H1 (cell line): Measurements from ENCODE around the gene CD40LG. TPM values are rescaled to one million over a fixed set of nuclear protein-coding genes. Genes with fewer than 3 reads are reported as not detected.

Experiments used
- CTCF ChIA-PET: fragments of 300-600 bp; sonication (Branson Sonifier 250); formaldehyde crosslinking; loops from one replicate; lab custom pipeline; 2021; ENCODE audit not compliant: partially characterized antibody; lab: Charles Lee
- POLR2A ChIA-PET: fragments of 300-600 bp; sonication (Branson Sonifier 250); formaldehyde crosslinking; loops from one replicate; lab custom pipeline; 2021; ENCODE audit warnings: inconsistent platforms; ENCODE audit not compliant: partially characterized antibody; lab: Charles Lee
- DNase-seq, 2 experiments: peaks; one replicate each; pipeline versions ENCODE4 v3.0.0 to v3.0.0-alpha.2; 2010 to 2022; ENCODE audit warnings: low spot score in 2 of 2, low read depth in 1 of 2, mixed read lengths in 1 of 2
- FAIRE-seq: peaks from 2 replicates; lab custom pipeline; 2011; peaks lifted over from hg19 to GRCh38; lab: Jason Lieb, UNC
- H2AFZ ChIP-seq: 2 replicates; pipeline ENCODE4 v1.8.1; 2012; ENCODE audit warnings: low read length, inconsistent platforms
- H2AK5ac ChIP-seq: 2 replicates; pipeline ENCODE4 v1.6.1; 2013; ENCODE audit warnings: low read depth, low read length
- H2BK120ac ChIP-seq: replicated peaks from 2 replicates; pipeline ENCODE3; 2013; ENCODE audit warnings: low read depth, low read length, inconsistent platforms
- H2BK12ac ChIP-seq: 2 replicates; pipeline ENCODE4 v1.6.1; 2013; ENCODE audit warnings: low read depth, low read length
- H2BK15ac ChIP-seq: 2 replicates; pipeline ENCODE4 v1.6.1; 2013; ENCODE audit warnings: low read length
- H2BK20ac ChIP-seq: 2 replicates; pipeline ENCODE4 v1.6.1; 2013; ENCODE audit warnings: low read length
- H2BK5ac ChIP-seq: 2 replicates; pipeline ENCODE4 v1.6.1; 2013; ENCODE audit warnings: low read depth, low read length
- H3K14ac ChIP-seq: 2 replicates; pipeline ENCODE4 v1.6.1; 2013; ENCODE audit warnings: inconsistent platforms; ENCODE audit not compliant: insufficient read length
- H3K18ac ChIP-seq: 2 replicates; pipeline ENCODE4 v1.6.1; 2013; ENCODE audit warnings: low read length; ENCODE audit errors: extremely low read depth
- H3K23ac ChIP-seq: 2 replicates; pipeline ENCODE4 v1.6.1; 2013; ENCODE audit warnings: inconsistent platforms; ENCODE audit not compliant: insufficient read length
- H3K23me2 ChIP-seq: 2 replicates; pipeline ENCODE4 v1.6.1; 2013; ENCODE audit warnings: low read depth, low read length
- H3K27ac ChIP-seq: 2 replicates; pipeline ENCODE4 v1.6.1; 2011; ENCODE audit warnings: low read depth, low read length, inconsistent platforms
- H3K27me3 ChIP-seq, 4 experiments: replicated peaks in 1 of 4; 1 replicate in 1 of 4; 2 replicates in 3 of 4; pipeline versions ENCODE4 v1.6.1 to v1.8.1; 2011 to 2013; ENCODE audit warnings: low read length in 3 of 4, mild to moderate bottlenecking in 3 of 4, inconsistent platforms in 2 of 4, mixed read lengths in 2 of 4, moderate library complexity in 1 of 4; ENCODE audit not compliant: control insufficient read depth in 3 of 4, insufficient read depth in 3 of 4; ENCODE audit errors: extremely low read depth in 1 of 4
- H3K36me3 ChIP-seq, 4 experiments: 2 replicates each; pipeline versions ENCODE4 v1.6.1 to v1.8.1; 2011 to 2013; ENCODE audit warnings: mild to moderate bottlenecking in 4 of 4, low read length in 3 of 4, moderate library complexity in 2 of 4, control low read depth in 1 of 4, inconsistent platforms in 1 of 4; ENCODE audit not compliant: insufficient read depth in 4 of 4, control insufficient read depth in 2 of 4
- H3K4ac ChIP-seq: replicated peaks from 2 replicates; pipeline ENCODE3; 2013; ENCODE audit warnings: low read length, low read depth, mixed read lengths, inconsistent platforms; ENCODE audit not compliant: insufficient read length
- H3K4me1 ChIP-seq, 4 experiments: replicated peaks in 1 of 4; 1 replicate in 1 of 4; 2 replicates in 3 of 4; pipeline versions ENCODE4 v1.6.1 to v1.8.1; 2011 to 2013; ENCODE audit warnings: low read length in 3 of 4, inconsistent platforms in 2 of 4, mixed read lengths in 1 of 4; ENCODE audit not compliant: insufficient read depth in 4 of 4, control insufficient read depth in 3 of 4
- H3K4me2 ChIP-seq, 2 experiments: 2 replicates each; pipeline versions ENCODE4 v1.6.1 to v1.8.1; 2011 to 2013; ENCODE audit warnings: low read depth in 2 of 2, low read length in 2 of 2, control low read depth in 1 of 2, inconsistent platforms in 1 of 2, mild to moderate bottlenecking in 1 of 2; ENCODE audit not compliant: insufficient read depth in 1 of 2
- H3K4me3 ChIP-seq, 4 experiments: fragments of 200-600, 300-600 bp in 1 of 4; sonication (generic), shearing (Covaris generic), sonication (Bioruptor Twin) in 1 of 4; 2 replicates each; pipeline versions ENCODE4 v1.5.1 to v1.8.1; 2011 to 2016; ENCODE audit warnings: low read length in 4 of 4, low read depth in 3 of 4, control low read depth in 2 of 4, inconsistent platforms in 2 of 4, mild to moderate bottlenecking in 2 of 4, mixed read lengths in 1 of 4, moderate library complexity in 1 of 4; ENCODE audit not compliant: insufficient read depth in 2 of 4; ENCODE audit errors: extremely low read depth in 1 of 4
- H3K56ac ChIP-seq: replicated peaks from 2 replicates; pipeline ENCODE3; 2013; ENCODE audit warnings: low read depth, mild to moderate bottlenecking, mixed read lengths, low read length, inconsistent platforms; ENCODE audit not compliant: insufficient read length
- H3K79me1 ChIP-seq: 2 replicates; pipeline ENCODE4 v1.6.1; 2013; ENCODE audit warnings: low read depth, low read length, control low read depth
- H3K79me2 ChIP-seq, 2 experiments: 2 replicates each; pipeline versions ENCODE4 v1.6.1 to v1.8.1; 2012 to 2013; ENCODE audit warnings: low read length in 2 of 2, mild to moderate bottlenecking in 2 of 2, inconsistent platforms in 1 of 2; ENCODE audit not compliant: insufficient read depth in 2 of 2, control insufficient read depth in 1 of 2
- H3K9ac ChIP-seq, 4 experiments: replicated peaks in 1 of 4; 1 replicate in 1 of 4; 2 replicates in 3 of 4; pipeline versions ENCODE4 v1.6.1 to v1.8.1; 2011 to 2013; ENCODE audit warnings: low read depth in 3 of 4, low read length in 3 of 4, control low read depth in 2 of 4, mild to moderate bottlenecking in 2 of 4, moderate library complexity in 2 of 4, inconsistent platforms in 1 of 4; ENCODE audit errors: extremely low read depth in 1 of 4
- H3K9me3 ChIP-seq, 2 experiments: 2 replicates each; pipeline versions ENCODE4 v1.6.1 to v1.8.1; 2012 to 2013; ENCODE audit warnings: mild to moderate bottlenecking in 2 of 2, moderate library complexity in 2 of 2, control low read depth in 1 of 2, inconsistent platforms in 1 of 2, low read depth in 1 of 2, low read length in 1 of 2, mixed read lengths in 1 of 2; ENCODE audit not compliant: insufficient read depth in 2 of 2
- H4K20me1 ChIP-seq, 2 experiments: replicated peaks in 1 of 2; 2 replicates each; pipeline versions ENCODE3 to v1.8.1; 2011 to 2013; ENCODE audit warnings: inconsistent platforms in 2 of 2, low read length in 2 of 2, mild to moderate bottlenecking in 1 of 2; ENCODE audit not compliant: insufficient read depth in 2 of 2, control insufficient read depth in 1 of 2
- H4K5ac ChIP-seq: 2 replicates; pipeline ENCODE4 v1.6.1; 2013; ENCODE audit warnings: low read length, low read depth, mixed read lengths, inconsistent platforms; ENCODE audit not compliant: insufficient read length
- H4K8ac ChIP-seq: 2 replicates; pipeline ENCODE4 v1.8.0; 2013; ENCODE audit warnings: mild to moderate bottlenecking, moderate library complexity, low read length, inconsistent platforms; ENCODE audit not compliant: insufficient read depth; ENCODE audit errors: extremely low read depth
- H4K91ac ChIP-seq: replicated peaks from 2 replicates; pipeline ENCODE3; 2013; ENCODE audit warnings: low read length, mixed read lengths, inconsistent platforms; ENCODE audit not compliant: insufficient read length
- BACH1 ChIP-seq: IDR thresholded peaks from 2 replicates; pipeline ENCODE4 v1.6.1; 2012; ENCODE audit warnings: low read length, improper control_type of control experiment
- CTCF ChIP-seq, 3 experiments: IDR thresholded peaks; 1 replicate in 2 of 3; 2 replicates in 1 of 3; pipeline versions ENCODE4 v1.5.1 to v1.6.1; 2011; ENCODE audit warnings: low read length in 3 of 3, mild to moderate bottlenecking in 3 of 3, inconsistent platforms in 2 of 3, low read depth in 1 of 3, moderate library complexity in 1 of 3; ENCODE audit not compliant: insufficient read depth in 1 of 3; ENCODE audit errors: control extremely low read depth in 1 of 3
- E2F6 ChIP-seq: IDR thresholded peaks from 2 replicates; pipeline ENCODE4 v1.6.1; 2012; ENCODE audit warnings: inconsistent platforms
- HDAC6 ChIP-seq: IDR thresholded peaks from one replicate; pipeline ENCODE4 v1.7.1; 2012; ENCODE audit warnings: low read depth, mild to moderate bottlenecking, inconsistent platforms, low read length, moderate library complexity
- MAFK ChIP-seq: IDR thresholded peaks from 2 replicates; pipeline ENCODE4 v1.6.1; 2012; ENCODE audit warnings: low read depth, mild to moderate bottlenecking, improper control_type of control experiment, low read length
- POLR2A ChIP-seq, 2 experiments: IDR thresholded peaks; 1 replicate in 1 of 2; 2 replicates in 1 of 2; pipeline ENCODE4 v1.6.1; 2011; ENCODE audit warnings: low read depth in 2 of 2, low read length in 2 of 2, mild to moderate bottlenecking in 2 of 2; ENCODE audit errors: control extremely low read depth in 1 of 2
- RAD21 ChIP-seq, 2 experiments: IDR thresholded peaks in 1 of 2; conservative IDR thresholded peaks in 1 of 2; 2 replicates each; pipeline ENCODE4 v1.6.1; 2011; ENCODE audit warnings: low read depth in 2 of 2, low read length in 2 of 2, improper control_type of control experiment in 1 of 2, inconsistent platforms in 1 of 2, mild to moderate bottlenecking in 1 of 2, moderate library complexity in 1 of 2
- TEAD4 ChIP-seq: IDR thresholded peaks from 2 replicates; pipeline ENCODE4 v1.6.1; 2012; ENCODE audit warnings: low read depth, low read length, inconsistent platforms, mixed read lengths
- WGBS, 2 experiments: shearing (Covaris generic) in 1 of 2; methylation state at CpG; one replicate each; pipeline versions ENCODE4 v1.1.6 to v1.1.7; 2013 to 2015; ENCODE audit warnings: low lambda C conversion rate in 2 of 2, mixed read lengths in 2 of 2, inconsistent platforms in 1 of 2, low coverage in 1 of 2, missing lambda C conversion rate in 1 of 2; ENCODE audit not compliant: insufficient replicate concordance in 2 of 2, insufficient coverage in 1 of 2, insufficient read length in 1 of 2; ENCODE audit errors: extremely low coverage in 1 of 2, missing lambda C conversion rate in 1 of 2; 5-methylcytosine and 5-hydroxymethylcytosine counted together
- polyA plus RNA-seq, 7 experiments: library from polyadenylated mRNA; depleted of rRNA in 3 of 7; stranded (reverse) in 5 of 7; unstranded in 2 of 7; fragments of >200 nt in 5 of 7; fragments of 200-250 nt in 2 of 7; gene quantifications; 1 replicate in 5 of 7; 2 replicates in 1 of 7; 4 replicates in 1 of 7; pipeline versions ENCODE4 v1.2.1 to v1.2.3, GENCODE V29; 2011 to 2013; ENCODE audit warnings: missing spikeins in 2 of 7, mixed read lengths in 2 of 7
- total RNA-seq: library from RNA; stranded (reverse); fragmentation: NEBNext Ultra II Directional; extraction: Animal tissue kit (Norgen Biotek cat#: 25700); gene quantifications from 2 replicates; pipeline ENCODE4 v1.2.1, GENCODE V29; 2021

Gene CD40LG
- total and polyA plus RNA-seq, 2 of the 8 experiments (the other 6 are each of a cell fraction or from before 2014, with no cell fraction given): not detected

GRCh38 chrX:136694431-136695087 lies 46.6 kb downstream of the CD40LG start:
- H2BK15ac ChIP-seq: no peak overlapping the region
- H3K18ac ChIP-seq: no peak overlapping the region; the same call in 1 of the 2 replicates
- H3K4me2 ChIP-seq: no peak overlapping the region
- peak in 1 of 2 experiments; percentile 43 for DNase-seq
- H2AFZ ChIP-seq: peak overlapping the region; percentile 58; the same call in 1 of the 2 replicates
- no peak overlapping the region for H4K8ac ChIP-seq
- no peaks in the 10 kb centered on the region for H4K20me1 ChIP-seq
- peak overlapping the region; percentile 77 for H3K27ac ChIP-seq
- no peak overlapping the region for H4K5ac ChIP-seq
- no peak overlapping the region for H3K4me3 ChIP-seq
- H2BK12ac ChIP-seq: no peak overlapping the region
- H3K23me2 ChIP-seq: no peaks in the 10 kb centered on the region
- H3K23ac ChIP-seq: no peak overlapping the region
- peaks cover 0 to 3% (median 0%) of the 10 kb centered on the region in 4 experiments; a peak in 2 of 7 replicates for H3K4me1 ChIP-seq
- H2BK5ac ChIP-seq: no peak overlapping the region; the same call in 1 of the 2 replicates
- no peak overlapping the region for H3K9ac ChIP-seq
- H3K27me3 ChIP-seq: no peaks in the 10 kb centered on the region
- no peaks in the 10 kb centered on the region for H3K79me1 ChIP-seq
- ChIA-PET POLR2A (interaction anchor here (0.6 to 1.0 kb wide), 4 partner anchors 86 to 172 kb away, joined by 3 to 5 read pairs (median 4); no protein-coding TSS in a partner anchor), CTCF (interaction anchor here (0.6 to 4.3 kb wide), 13 partner anchors 11 to 423 kb away, joined by 3 to 44 read pairs (median 4); no protein-coding TSS in a partner anchor)
- no peak overlapping the region for H3K14ac ChIP-seq
- FAIRE-seq: peak; percentile 99
- H2AK5ac ChIP-seq: no peak overlapping the region
- no peak overlapping the region for H4K91ac ChIP-seq
- H3K79me2 ChIP-seq: no peaks in the 10 kb centered on the region
- H3K4ac ChIP-seq: no peak overlapping the region
- no peak overlapping the region for H2BK20ac ChIP-seq
- no peaks in the 10 kb centered on the region for H3K36me3 ChIP-seq
- TF ChIP-seq CTCF (IDR thresholded peaks at IDR 0.05; ENCODE audit: control extremely low read depth in 1 of 3, insufficient read depth in 1 of 3, low read depth in 1 of 3, low read length in 3 of 3) (peak in 2 of 3 experiments; percentile 43 to 58; a peak in 2 of 4 replicates), RAD21 (IDR thresholded peaks at IDR 0.05 in 1 of 2, conservative IDR thresholded peaks at IDR 0.05 in 1 of 2; ENCODE audit: low read depth in 2 of 2, low read length in 2 of 2) (peak; percentile 82 to 88), HDAC6 (no peak), POLR2A (IDR thresholded peaks at IDR 0.05; ENCODE audit: control extremely low read depth in 1 of 2, low read depth in 2 of 2, low read length in 2 of 2) (no peak), E2F6 (no peak), TEAD4 (peak; percentile 24; the same call in 1 of the 2 replicates), MAFK (no peak), BACH1 (no peak)
- TF ChIP-seq, all 59 proteins: peak for 3
- Histone ChIP-seq H2BK120ac (no peak overlapping the region), H3K56ac (no peak overlapping the region), H3K9me3 (no peaks in the 10 kb centered on the region)
- 10% methylated on average over 5 of the region's 8 CpGs; no CpG with 5 or more reads in 1 of the 2 experiments for WGBS, 2 experiments
